PC-3 (cell line): Measurements from ENCODE around the gene CLEC16A.

ENCODE experiments used
- EZH2 ChIP-seq: fragments of 300-600 bp; sonication (generic); IDR thresholded peaks from one replicate; pipeline ENCODE4 v1.6.1; 2017; ENCODE audit warnings: antibody characterized with exemption, mild to moderate bottlenecking, low read length; ENCODE audit not compliant: unreplicated experiment
- TF ChIP-seq, protein P1 (sequence below): fragments of 300-600 bp; sonication (generic); conservative IDR thresholded peaks from 2 replicates; pipeline ENCODE4 v1.5.1; 2017; ENCODE audit warnings: antibody characterized with exemption, low read depth, mild to moderate bottlenecking, low read length

DNA sequence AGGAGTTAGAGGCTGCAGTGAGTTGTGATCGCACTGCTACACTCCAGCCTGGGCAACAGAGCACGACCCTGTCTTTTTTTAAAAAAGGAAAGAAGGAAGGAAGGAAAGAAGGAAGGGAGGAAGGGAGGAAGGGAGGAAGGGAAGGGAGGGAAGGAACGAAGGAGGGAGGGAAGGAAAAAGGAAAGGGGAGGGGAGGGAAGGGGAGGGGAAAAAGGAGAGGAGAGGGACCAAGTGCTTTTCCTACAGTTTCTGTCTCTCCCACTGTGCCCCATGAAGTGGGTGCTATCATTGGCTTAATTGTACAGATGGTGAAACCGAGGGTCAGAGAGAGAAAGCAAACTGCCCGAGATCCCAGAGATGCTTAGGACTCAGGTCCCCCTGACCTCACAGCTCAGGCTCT is 254.0 kb downstream of the CLEC16A start:
- TF ChIP-seq, protein P1, sequence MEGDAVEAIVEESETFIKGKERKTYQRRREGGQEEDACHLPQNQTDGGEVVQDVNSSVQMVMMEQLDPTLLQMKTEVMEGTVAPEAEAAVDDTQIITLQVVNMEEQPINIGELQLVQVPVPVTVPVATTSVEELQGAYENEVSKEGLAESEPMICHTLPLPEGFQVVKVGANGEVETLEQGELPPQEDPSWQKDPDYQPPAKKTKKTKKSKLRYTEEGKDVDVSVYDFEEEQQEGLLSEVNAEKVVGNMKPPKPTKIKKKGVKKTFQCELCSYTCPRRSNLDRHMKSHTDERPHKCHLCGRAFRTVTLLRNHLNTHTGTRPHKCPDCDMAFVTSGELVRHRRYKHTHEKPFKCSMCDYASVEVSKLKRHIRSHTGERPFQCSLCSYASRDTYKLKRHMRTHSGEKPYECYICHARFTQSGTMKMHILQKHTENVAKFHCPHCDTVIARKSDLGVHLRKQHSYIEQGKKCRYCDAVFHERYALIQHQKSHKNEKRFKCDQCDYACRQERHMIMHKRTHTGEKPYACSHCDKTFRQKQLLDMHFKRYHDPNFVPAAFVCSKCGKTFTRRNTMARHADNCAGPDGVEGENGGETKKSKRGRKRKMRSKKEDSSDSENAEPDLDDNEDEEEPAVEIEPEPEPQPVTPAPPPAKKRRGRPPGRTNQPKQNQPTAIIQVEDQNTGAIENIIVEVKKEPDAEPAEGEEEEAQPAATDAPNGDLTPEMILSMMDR, result no peak
- no peak for TF ChIP-seq EZH2
